CD4-positive, alpha-beta memory T cell (primary cell): ENCODE measurements around the gene ECPAS. TPM values are rescaled to one million over a fixed set of nuclear protein-coding genes. Genes with fewer than 3 reads are reported as not detected.
"Not testable (repeated sequence)": the region's sequence is repeated elsewhere in the genome, so short reads cannot be mapped to it uniquely, and the experiment has no call there.

Experiments used
- CTCF ChIA-PET: fragments of 350-600 bp; sonication (Branson Sonifier 250); formaldehyde crosslinking; loops from one replicate; lab custom pipeline; 2021; ENCODE audit warnings: inconsistent platforms; ENCODE audit not compliant: partially characterized antibody; lab: Charles Lee
- POLR2A ChIA-PET: fragments of 350-600 bp; sonication (Branson Sonifier 250); formaldehyde crosslinking; loops from one replicate; lab custom pipeline; 2021; ENCODE audit not compliant: partially characterized antibody; lab: Charles Lee
- DNase-seq, 5 donors: peaks; one replicate each; pipeline versions ENCODE4 v3.0.0 to v3.0.0-alpha.2; 2020 to 2022; ENCODE audit warnings: mixed read lengths in 1 of 5
- H3K27ac ChIP-seq: one replicate; pipeline ENCODE4 v1.7.0; 2013; ENCODE audit warnings: low read depth, low read length
- H3K27me3 ChIP-seq: 2 replicates; pipeline ENCODE4 v1.7.0; 2013; ENCODE audit warnings: mild to moderate bottlenecking, low read length, moderate library complexity; ENCODE audit not compliant: insufficient read depth
- H3K36me3 ChIP-seq: 2 replicates; pipeline ENCODE4 v1.7.0; 2013; ENCODE audit warnings: mild to moderate bottlenecking, low read length, moderate library complexity; ENCODE audit not compliant: insufficient read depth
- H3K4me1 ChIP-seq: 2 replicates; pipeline ENCODE4 v1.7.0; 2013; ENCODE audit warnings: mild to moderate bottlenecking, low read length, moderate library complexity; ENCODE audit not compliant: insufficient read depth
- H3K4me3 ChIP-seq, 2 donors: one replicate each; pipeline ENCODE4 v1.7.0; 2013; ENCODE audit warnings: low read length in 2 of 2, mild to moderate bottlenecking in 1 of 2
- H3K9me3 ChIP-seq, 2 donors: one replicate each; pipeline ENCODE4 v1.7.0; 2013; ENCODE audit warnings: low read length in 2 of 2, control low read depth in 1 of 2; ENCODE audit not compliant: control insufficient read depth in 1 of 2
- H3K27ac Mint-ChIP-seq, 7 donors: one replicate each; pipeline ENCODE4 v1.8.0; 2020 to 2021; ENCODE audit warnings: mixed read lengths in 7 of 7, mild to moderate bottlenecking in 6 of 7, inconsistent platforms in 3 of 7, moderate library complexity in 3 of 7
- H3K27me3 Mint-ChIP-seq, 2 donors: one replicate each; pipeline ENCODE4 v1.8.0; 2020 to 2021; ENCODE audit warnings: mixed read lengths in 2 of 2
- H3K36me3 Mint-ChIP-seq, 2 donors: one replicate each; pipeline ENCODE4 v1.8.0; 2020 to 2021; ENCODE audit warnings: mixed read lengths in 2 of 2, inconsistent platforms in 1 of 2, mild to moderate bottlenecking in 1 of 2
- H3K4me1 Mint-ChIP-seq, 4 donors: one replicate each; pipeline ENCODE4 v1.8.0; 2020 to 2021; ENCODE audit warnings: mixed read lengths in 4 of 4, mild to moderate bottlenecking in 1 of 4
- H3K4me3 Mint-ChIP-seq, 8 donors: one replicate each; pipeline ENCODE4 v1.8.0; 2020 to 2021; ENCODE audit warnings: mixed read lengths in 8 of 8, mild to moderate bottlenecking in 7 of 8, moderate library complexity in 6 of 8, inconsistent platforms in 3 of 8
- H3K9me3 Mint-ChIP-seq, 8 donors: one replicate each; pipeline ENCODE4 v1.8.0; 2020 to 2021; ENCODE audit warnings: mixed read lengths in 8 of 8, mild to moderate bottlenecking in 5 of 8, inconsistent platforms in 3 of 8, moderate library complexity in 1 of 8
- intact Hi-C: fragments of 100-400 bp; cut with micrococcal nuclease; formaldehyde crosslinking; loops from one replicate; pipeline ENCODE4 v1.15.1; 2023
- polyA plus RNA-seq, 2 donors: library from polyadenylated mRNA; unstranded; fragments of 300-500 nt; fragmentation: Illumina TruSeq; gene quantifications; one replicate each; pipeline ENCODE4 v1.2.3, GENCODE V29; 2021
- total RNA-seq, 2 experiments: library from RNA; stranded (reverse); gene quantifications; one replicate each; pipeline ENCODE4 v1.2.3, GENCODE V29; 2021

The ECPAS gene
- total and polyA plus RNA-seq, 4 experiments from 2014 or later, result 9.6 to 80.3 (median 48.6) TPM

DNA sequence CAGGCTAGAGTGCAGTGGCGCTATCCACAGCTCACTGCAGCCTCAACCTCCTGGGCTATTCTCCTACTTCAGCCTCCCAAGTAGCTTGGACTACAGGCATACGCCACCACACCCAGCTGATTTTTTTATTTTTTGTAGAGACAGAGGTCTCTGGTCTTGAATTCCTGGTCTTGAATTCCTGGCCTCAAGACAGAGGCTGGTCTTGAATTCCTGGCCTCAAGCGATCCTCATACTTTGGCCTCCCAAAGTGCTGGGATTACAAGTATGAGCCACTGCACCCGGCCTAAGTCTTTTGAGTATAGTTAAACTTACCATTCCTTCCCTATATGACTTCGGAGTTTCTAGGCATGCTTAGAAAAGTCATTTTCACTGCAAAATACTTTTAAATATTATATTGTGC, 29.4 kb downstream of the ECPAS start:
- no peak overlapping the region for H3K4me3 ChIP-seq
- no peak overlapping the region for H3K27ac Mint-ChIP-seq
- H3K4me1 ChIP-seq, result peaks cover 27% of the 10 kb centered on the region
- H3K27ac ChIP-seq, result no peak overlapping the region
- DNase-seq, result no peak
- H3K27me3 ChIP-seq, result no peaks in the 10 kb centered on the region
- CTCF ChIA-PET, result no interaction called here
- peaks cover 21 to 62% (median 54%) of the 10 kb centered on the region in 4 donors for H3K4me1 Mint-ChIP-seq
- H3K9me3 Mint-ChIP-seq, result peaks cover 0 to 3% (median 0%) of the 10 kb centered on the region in 8 donors
- H3K36me3 ChIP-seq, result peaks cover 6% of the 10 kb centered on the region
- no peak overlapping the region for H3K4me3 Mint-ChIP-seq
- intact Hi-C loops, result no loop called here
- H3K9me3 ChIP-seq, result no peaks in the 10 kb centered on the region
- no peaks in the 10 kb centered on the region for H3K27me3 Mint-ChIP-seq
- POLR2A ChIA-PET, result interaction anchor here (1.0 kb wide), 1 partner anchor 29 kb away, joined by 3 read pairs; no protein-coding TSS in a partner anchor
- peaks cover 12 to 13% of the 10 kb centered on the region in 2 donors for H3K36me3 Mint-ChIP-seq

DNA sequence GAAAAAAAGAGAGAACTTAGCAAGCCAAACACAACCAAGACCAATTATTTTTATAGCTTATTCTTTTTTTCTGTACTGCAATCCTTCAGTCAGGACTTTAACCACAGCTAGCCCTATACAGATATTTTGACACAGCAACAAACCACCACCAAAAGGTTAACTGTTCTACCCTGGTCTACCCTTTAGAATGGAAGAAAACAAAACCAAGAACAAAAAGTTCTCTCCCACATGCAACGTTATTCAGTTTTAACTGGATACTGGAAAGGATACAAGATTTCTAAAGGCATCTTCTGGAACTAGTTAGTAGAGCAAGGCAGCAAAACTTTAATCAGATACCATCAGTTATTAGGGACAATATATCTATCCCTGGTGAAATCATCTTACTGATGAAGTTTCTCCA, 32.6 kb downstream of the ECPAS start:
- H3K27ac Mint-ChIP-seq, result peak overlapping the region in 1 of 7 donors; percentile 10
- CTCF ChIA-PET, result interaction anchor here (1.1 to 1.3 kb wide), 2 partner anchors 147 to 170 kb away, joined by 3 read pairs; no protein-coding TSS in a partner anchor

DNA sequence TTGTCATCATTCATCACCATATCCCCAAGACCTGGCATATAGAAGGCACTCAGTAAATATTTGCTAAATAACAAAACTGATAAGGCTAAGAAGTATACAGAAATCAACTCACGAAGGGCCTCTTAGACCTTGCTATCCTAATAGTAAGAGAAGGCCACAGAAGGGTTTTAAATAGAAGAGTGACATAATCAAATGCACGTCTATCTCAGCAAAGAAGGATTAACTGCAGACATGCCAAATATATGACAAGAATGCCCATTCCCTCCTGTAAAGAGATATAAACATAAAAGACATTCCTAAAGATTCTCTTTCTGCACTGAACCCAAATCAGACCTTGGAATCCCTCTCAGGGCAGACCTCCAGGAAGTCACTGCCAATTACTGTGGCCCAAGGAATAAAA, 34.1 kb downstream of the ECPAS start:
- no peak overlapping the region for H3K27ac ChIP-seq
- intact Hi-C loops, result no loop called here
- H3K36me3 ChIP-seq, result peaks cover 6% of the 10 kb centered on the region
- H3K4me1 ChIP-seq, result no peaks in the 10 kb centered on the region
- H3K27me3 ChIP-seq, result no peaks in the 10 kb centered on the region
- CTCF ChIA-PET, result no interaction called here
- Mint-ChIP-seq H3K27me3 (no peaks in the 10 kb centered on the region), H3K9me3 (peaks cover 0 to 4% (median 0%) of the 10 kb centered on the region in 8 donors), H3K4me3 (no peak overlapping the region), H3K36me3 (peaks cover 33 to 34% of the 10 kb centered on the region in 2 donors), H3K27ac (peak overlapping the region in 2 of 7 donors; percentile 27 to 85), H3K4me1 (peaks cover 6 to 29% (median 26%) of the 10 kb centered on the region in 4 donors)
- H3K4me3 ChIP-seq, result no peak overlapping the region
- no peaks in the 10 kb centered on the region for H3K9me3 ChIP-seq
- POLR2A ChIA-PET, result no interaction called here
- no peak for DNase-seq

More for the DNA sequence above, 32.6 kb downstream of the ECPAS start:
- H3K9me3 Mint-ChIP-seq, result peaks cover 0 to 2% (median 0%) of the 10 kb centered on the region in 8 donors
- intact Hi-C loops, result no loop called here
- Histone ChIP-seq H3K4me1 (peaks cover 2% of the 10 kb centered on the region), H3K27me3 (no peaks in the 10 kb centered on the region), H3K36me3 (peaks cover 6% of the 10 kb centered on the region), H3K4me3 (no peak overlapping the region), H3K9me3 (no peaks in the 10 kb centered on the region), H3K27ac (no peak overlapping the region)
- peaks cover 18 to 21% of the 10 kb centered on the region in 2 donors for H3K36me3 Mint-ChIP-seq
- no peak for DNase-seq
- no peaks in the 10 kb centered on the region for H3K27me3 Mint-ChIP-seq
- peaks cover 8 to 37% (median 34%) of the 10 kb centered on the region in 4 donors for H3K4me1 Mint-ChIP-seq
- no peak overlapping the region for H3K4me3 Mint-ChIP-seq
- POLR2A ChIA-PET, result no interaction called here

DNA sequence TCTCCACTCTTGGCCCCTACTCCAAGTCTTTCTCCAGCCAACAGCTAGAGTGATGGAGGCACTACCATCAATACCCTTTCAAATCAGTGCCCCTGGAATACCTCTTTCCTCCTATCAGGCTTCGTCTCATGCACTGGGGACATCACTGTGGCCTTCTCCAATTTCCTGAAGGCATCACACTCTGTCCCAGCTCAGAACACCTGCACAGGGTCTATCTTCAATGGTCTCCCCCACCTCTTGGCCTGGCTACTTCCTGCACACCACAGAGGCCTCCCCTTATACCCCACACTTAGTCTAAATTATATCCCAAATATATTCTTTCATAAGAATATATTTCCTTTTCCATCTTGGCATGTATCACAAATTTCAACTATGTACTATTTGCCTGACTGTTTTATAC, 34.5 kb downstream of the ECPAS start:
- H3K27ac Mint-ChIP-seq, result peak overlapping the region in 2 of 7 donors; percentile 7 to 27
- peaks cover 6 to 29% (median 26%) of the 10 kb centered on the region in 4 donors for H3K4me1 Mint-ChIP-seq
- H3K9me3 ChIP-seq, result no peaks in the 10 kb centered on the region
- H3K9me3 Mint-ChIP-seq, result peaks cover 0 to 4% (median 0%) of the 10 kb centered on the region in 8 donors
- H3K4me1 ChIP-seq, result no peaks in the 10 kb centered on the region
- intact Hi-C loops, result no loop called here
- H3K27me3 ChIP-seq, result no peaks in the 10 kb centered on the region
- ChIA-PET POLR2A (no interaction called here), CTCF (no interaction called here)
- H3K36me3 Mint-ChIP-seq, result peaks cover 34 to 35% of the 10 kb centered on the region in 2 donors
- H3K4me3 ChIP-seq, result no peak overlapping the region
- DNase-seq, result no peak
- no peak overlapping the region for H3K4me3 Mint-ChIP-seq
- no peaks in the 10 kb centered on the region for H3K27me3 Mint-ChIP-seq
- H3K36me3 ChIP-seq, result peaks cover 6% of the 10 kb centered on the region
- no peak overlapping the region for H3K27ac ChIP-seq

DNA sequence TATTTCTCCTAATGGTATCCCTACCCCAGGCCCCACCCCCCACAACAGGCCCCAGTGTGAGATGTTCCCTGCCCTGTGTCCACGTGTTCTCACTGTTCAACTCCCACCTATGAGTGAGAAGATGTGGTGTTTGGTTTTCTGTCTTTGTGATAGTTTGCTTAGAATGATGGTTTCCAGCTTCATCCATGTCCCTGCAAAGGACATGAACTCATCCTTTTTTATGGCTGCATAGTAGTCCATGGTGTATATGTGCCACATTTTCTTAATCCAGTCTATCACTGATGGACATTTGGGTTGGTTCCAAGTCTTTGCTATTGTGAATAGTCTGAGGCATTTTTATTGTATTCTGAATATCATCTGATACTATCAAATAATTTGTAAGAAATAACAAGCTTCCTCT, 38.4 kb downstream of the ECPAS start:
- H3K9me3 ChIP-seq, H3K36me3 ChIP-seq, H3K27me3 ChIP-seq, POLR2A ChIA-PET, H3K4me3 ChIP-seq, H3K27ac ChIP-seq, H3K9me3 Mint-ChIP-seq, H3K4me1 Mint-ChIP-seq, intact Hi-C loops, H3K4me1 ChIP-seq, H3K27me3 Mint-ChIP-seq, CTCF ChIA-PET, DNase-seq, H3K4me3 Mint-ChIP-seq: not testable (repeated sequence)
- H3K36me3 Mint-ChIP-seq, result peaks cover 46 to 50% of the 10 kb centered on the region in 2 donors
- peak overlapping the region in 2 of 7 donors; percentile 42 to 43 for H3K27ac Mint-ChIP-seq

DNA sequence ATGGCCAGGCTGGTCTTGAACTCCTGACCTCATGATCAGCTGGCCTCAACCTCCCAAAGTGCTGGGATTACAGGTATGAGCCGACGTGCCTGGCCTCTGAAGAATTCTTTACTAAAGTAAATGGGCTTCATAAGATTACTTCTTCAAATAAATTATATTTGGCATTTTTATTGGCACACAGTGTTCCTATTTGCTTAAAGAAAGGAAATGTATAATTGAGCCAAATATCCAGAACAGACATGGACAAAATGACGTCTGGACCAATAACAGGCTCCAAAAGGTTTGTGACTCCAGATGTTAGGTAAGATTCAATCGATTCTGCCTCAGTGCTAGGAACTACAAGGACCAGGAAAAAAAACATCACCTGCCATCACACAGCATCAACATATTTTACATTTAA, 40.7 kb downstream of the ECPAS start:
- no peak for DNase-seq
- no peaks in the 10 kb centered on the region for H3K27me3 ChIP-seq

DNA sequence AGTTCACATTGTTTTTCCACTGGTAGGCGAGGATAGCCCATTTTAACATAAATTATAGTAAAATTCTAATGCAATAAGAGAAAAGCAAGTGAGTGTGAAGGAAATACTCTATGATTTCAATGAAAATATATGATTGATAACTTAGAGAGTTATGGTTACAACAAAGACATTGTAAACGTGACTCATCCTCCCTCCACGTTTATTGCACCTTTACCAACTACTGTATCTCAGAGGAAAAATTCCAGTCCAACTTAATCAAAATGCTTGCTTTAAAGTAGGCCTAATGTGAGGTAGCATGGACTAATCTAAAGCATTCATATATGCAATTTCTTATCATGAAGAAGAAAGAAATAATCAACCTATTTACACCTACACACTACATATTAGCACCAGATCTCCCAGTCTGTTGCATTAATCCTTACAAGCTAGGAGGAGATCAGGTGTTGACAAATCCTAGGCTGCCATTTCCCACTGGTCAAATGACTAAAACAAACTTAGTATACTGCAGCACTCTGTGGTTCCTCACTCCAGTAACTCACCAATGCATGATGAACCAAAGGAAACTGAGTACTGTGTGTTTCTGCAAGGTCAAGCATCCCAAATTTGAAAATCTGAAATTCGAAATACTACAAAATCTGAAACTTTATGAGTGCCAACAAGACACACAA, 41.7 kb downstream of the ECPAS start:
- no peaks in the 10 kb centered on the region for H3K4me1 ChIP-seq
- no peaks in the 10 kb centered on the region for H3K9me3 ChIP-seq
- intact Hi-C loops, result no loop called here
- Mint-ChIP-seq H3K4me1 (no peaks in the 10 kb centered on the region), H3K9me3 (peaks cover 0 to 3% (median 0%) of the 10 kb centered on the region in 8 donors), H3K36me3 (peaks cover 53 to 64% of the 10 kb centered on the region in 2 donors), H3K27ac (no peak overlapping the region), H3K27me3 (no peaks in the 10 kb centered on the region), H3K4me3 (no peak overlapping the region)
- H3K27me3 ChIP-seq, result no peaks in the 10 kb centered on the region
- no peak overlapping the region for H3K4me3 ChIP-seq
- ChIA-PET CTCF (no interaction called here), POLR2A (no interaction called here)
- no peak for DNase-seq
- H3K36me3 ChIP-seq, result peaks cover 23% of the 10 kb centered on the region
- no peak overlapping the region for H3K27ac ChIP-seq

More for the DNA sequence above, 40.7 kb downstream of the ECPAS start:
- Mint-ChIP-seq H3K4me1 (no peaks in the 10 kb centered on the region), H3K4me3 (no peak overlapping the region), H3K27ac (no peak overlapping the region), H3K27me3 (no peaks in the 10 kb centered on the region), H3K9me3 (peaks cover 0 to 3% (median 0%) of the 10 kb centered on the region in 8 donors), H3K36me3 (peaks cover 50 to 62% of the 10 kb centered on the region in 2 donors)
- CTCF ChIA-PET, result no interaction called here
- H3K4me3 ChIP-seq, result no peak overlapping the region
- H3K27ac ChIP-seq, result no peak overlapping the region
- H3K36me3 ChIP-seq, result peaks cover 23% of the 10 kb centered on the region
- intact Hi-C loops, result no loop called here
- H3K9me3 ChIP-seq, result no peaks in the 10 kb centered on the region
- H3K4me1 ChIP-seq, result no peaks in the 10 kb centered on the region
- POLR2A ChIA-PET, result no interaction called here
